OCI-LY7 (cell line): ENCODE results near the gene SIL1.

Experiments used
- CTCF ChIP-seq: fragments of 200-600 bp; sonication (generic); conservative IDR thresholded peaks from 2 replicates; pipeline ENCODE4 v1.5.1; 2014; ENCODE audit warnings: mild to moderate bottlenecking, antibody characterized with exemption, low read length, moderate library complexity, mixed read lengths
- EZH2phosphoT487 ChIP-seq: fragments of 200-600 bp; sonication (generic); IDR thresholded peaks from 2 replicates; pipeline ENCODE4 v1.6.1; 2018; ENCODE audit warnings: low read depth, borderline replicate concordance, mild to moderate bottlenecking, mixed run types, antibody characterized with exemption, low read length, moderate library complexity, mixed read lengths

GRCh38 chr5:139156814-139157213, 41.4 kb downstream of the SIL1 start:
- TF ChIP-seq CTCF = no peak
- TF ChIP-seq EZH2phosphoT487 = no peak
